Spleen (tissue), 11 donors: ENCODE data around the gene RBBP8NL. TPM values are rescaled to one million over a fixed set of nuclear protein-coding genes. Genes with fewer than 3 reads are reported as not detected.
"Not testable (repeated sequence)": the region's sequence is repeated elsewhere in the genome, so short reads cannot be mapped to it uniquely, and the experiment has no call there.

Experiments used
- DNase-seq: peaks from one replicate; pipeline ENCODE4 v3.0.0-alpha.2; 2020
- H3K27ac ChIP-seq, 8 donors: fragments of 200-600 bp; sonication (generic) in 7 of 8; 1 replicate in 4 of 8; 2 replicates in 4 of 8; pipeline versions ENCODE4 v1.5.0 to v1.8.0; 2016 to 2021; ENCODE audit warnings: inconsistent platforms in 4 of 8, mild to moderate bottlenecking in 4 of 8, moderate library complexity in 1 of 8
- H3K27me3 ChIP-seq, 7 donors: fragments of 200-600 bp; sonication (generic) in 6 of 7; replicated peaks in 1 of 7; 1 replicate in 4 of 7; 2 replicates in 3 of 7; pipeline versions ENCODE4 v1.5.0 to v1.8.0; 2016 to 2021; ENCODE audit warnings: inconsistent platforms in 3 of 7, mild to moderate bottlenecking in 1 of 7
- H3K36me3 ChIP-seq, 6 donors: fragments of 200-600 bp; sonication (generic) in 5 of 6; 1 replicate in 4 of 6; 2 replicates in 2 of 6; pipeline versions ENCODE4 v1.5.0 to v1.8.0; 2016 to 2021; ENCODE audit warnings: inconsistent platforms in 2 of 6
- H3K4me1 ChIP-seq, 6 donors: fragments of 200-600 bp; sonication (generic) in 5 of 6; 1 replicate in 3 of 6; 2 replicates in 3 of 6; pipeline versions ENCODE4 v1.5.0 to v1.8.0; 2016 to 2021; ENCODE audit warnings: inconsistent platforms in 3 of 6
- H3K4me3 ChIP-seq, 8 donors: fragments of 200-600 bp; sonication (generic) in 7 of 8; 1 replicate in 4 of 8; 2 replicates in 4 of 8; pipeline versions ENCODE4 v1.5.0 to v1.8.0; 2016 to 2021; ENCODE audit warnings: inconsistent platforms in 4 of 8, mild to moderate bottlenecking in 4 of 8, moderate library complexity in 2 of 8
- H3K9me3 ChIP-seq, 8 donors: fragments of 200-600 bp; sonication (generic) in 7 of 8; 1 replicate in 4 of 8; 2 replicates in 4 of 8; pipeline versions ENCODE4 v1.5.0 to v1.8.0; 2016 to 2021; ENCODE audit warnings: inconsistent platforms in 4 of 8
- POLR2A ChIP-seq, 3 donors: fragments of 450-650 bp; IDR thresholded peaks; one replicate each; pipeline ENCODE4 v1.5.1; 2017; ENCODE audit warnings: antibody characterized with exemption in 3 of 3, mild to moderate bottlenecking in 1 of 3
- POLR2AphosphoS5 ChIP-seq, 3 donors: sonication (generic); formaldehyde crosslinking; IDR thresholded peaks; one replicate each; pipeline ENCODE4 v1.5.1; 2017; ENCODE audit warnings: antibody characterized with exemption in 3 of 3
- WGBS, 5 donors: extraction: QIAGEN DNeasy Blood & Tissue Kit in 3 of 5; methylation state at CpG; one replicate each; pipeline versions ENCODE4 v1.1.5 to v1.1.7; 2013 to 2018; 5-methylcytosine and 5-hydroxymethylcytosine counted together
- intact Hi-C: fragments of 100-400 bp; cut with DNase I; formaldehyde crosslinking; loops from one replicate; pipeline ENCODE4 v1.15.0; 2023; ENCODE audit warnings: low total_unique reads
- polyA plus RNA-seq, 3 donors: library from polyadenylated mRNA; stranded (reverse); fragments of 200-250 nt; gene quantifications; one replicate each; pipeline ENCODE4 v1.2.1, GENCODE V29; 2013
- total RNA-seq, 7 donors: library from RNA; depleted of rRNA in 3 of 7; stranded (reverse); fragments of >200 nt in 3 of 7; fragmentation: NEBNext Ultra II Directional in 4 of 7; extraction: Animal tissue kit (Norgen Biotek cat#: 25700) in 4 of 7; gene quantifications; one replicate each; pipeline versions ENCODE4 v1.1.0 to v1.2.1, GENCODE V29; 2016 to 2021
- TF ChIP-seq, protein P1 (sequence below), 11 experiments: fragments of 200-600 bp in 7 of 11; fragments of 450-650 bp in 4 of 11; sonication (generic) in 4 of 11; IDR thresholded peaks in 8 of 11; conservative IDR thresholded peaks in 3 of 11; 1 replicate in 7 of 11; 2 replicates in 4 of 11; pipeline versions ENCODE4 v1.4.0 to v1.8.0; 2016 to 2021; ENCODE audit warnings: antibody characterized with exemption in 11 of 11, inconsistent platforms in 4 of 11, mild to moderate bottlenecking in 1 of 11
- donor health status: healthy with polysubstance abuse.
- donor health status: DM: no; HTN: no; CAD: no; lungs with moderate emphysema.
- donor health status: DM: no; HTN: no; CAD: no.
- donor health status: Bipolar disorder and iron deficiency.
- donor health status: healthy.
- donor health status: DM: no; HTN: no; CAD: no.
- donor health status: DM: yes; HTN: yes; CAD: no.

RBBP8NL gene
- total and polyA plus RNA-seq, 10 donors, result 0.03 TPM; not detected in 9

DNA sequence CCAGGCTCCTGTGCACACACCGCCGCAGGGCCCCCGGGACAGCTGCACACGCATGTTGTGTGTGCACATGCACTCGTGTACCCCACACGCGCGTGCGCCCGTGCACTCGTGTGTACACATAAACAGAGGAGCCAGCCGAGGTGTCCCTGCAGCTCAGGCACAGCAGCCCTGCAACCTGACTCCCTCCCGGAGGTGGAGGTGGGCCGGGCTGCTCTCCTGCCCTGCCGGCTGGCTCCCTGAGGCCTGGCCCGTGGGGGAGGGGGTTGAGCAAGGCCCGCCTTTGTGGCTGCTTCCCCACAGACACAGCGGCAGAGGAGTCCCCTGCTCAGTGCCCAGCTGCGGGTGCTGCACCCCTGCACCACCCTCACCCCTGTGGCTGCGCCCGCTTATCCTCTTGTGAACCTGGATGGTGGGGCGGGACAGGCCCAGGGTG is 624 bp downstream of the RBBP8NL start:
- peaks cover 0 to 74% (median 20%) of the 10 kb centered on the region in 7 donors for H3K27me3 ChIP-seq
- H3K4me3 ChIP-seq, result no peak overlapping the region
- DNase-seq, result no peak
- no peaks in the 10 kb centered on the region for H3K9me3 ChIP-seq
- no peak overlapping the region for H3K27ac ChIP-seq
- intact Hi-C loops, result no loop called here
- no peaks in the 10 kb centered on the region for H3K36me3 ChIP-seq
- 48 to 85% (median 63%) methylated on average over 12 to 22 of the region's 22 CpGs for WGBS, 5 donors
- no peaks in the 10 kb centered on the region for H3K4me1 ChIP-seq
- no peak for TF ChIP-seq POLR2A (IDR thresholded peaks at IDR 0.05)
- TF ChIP-seq, protein P1, sequence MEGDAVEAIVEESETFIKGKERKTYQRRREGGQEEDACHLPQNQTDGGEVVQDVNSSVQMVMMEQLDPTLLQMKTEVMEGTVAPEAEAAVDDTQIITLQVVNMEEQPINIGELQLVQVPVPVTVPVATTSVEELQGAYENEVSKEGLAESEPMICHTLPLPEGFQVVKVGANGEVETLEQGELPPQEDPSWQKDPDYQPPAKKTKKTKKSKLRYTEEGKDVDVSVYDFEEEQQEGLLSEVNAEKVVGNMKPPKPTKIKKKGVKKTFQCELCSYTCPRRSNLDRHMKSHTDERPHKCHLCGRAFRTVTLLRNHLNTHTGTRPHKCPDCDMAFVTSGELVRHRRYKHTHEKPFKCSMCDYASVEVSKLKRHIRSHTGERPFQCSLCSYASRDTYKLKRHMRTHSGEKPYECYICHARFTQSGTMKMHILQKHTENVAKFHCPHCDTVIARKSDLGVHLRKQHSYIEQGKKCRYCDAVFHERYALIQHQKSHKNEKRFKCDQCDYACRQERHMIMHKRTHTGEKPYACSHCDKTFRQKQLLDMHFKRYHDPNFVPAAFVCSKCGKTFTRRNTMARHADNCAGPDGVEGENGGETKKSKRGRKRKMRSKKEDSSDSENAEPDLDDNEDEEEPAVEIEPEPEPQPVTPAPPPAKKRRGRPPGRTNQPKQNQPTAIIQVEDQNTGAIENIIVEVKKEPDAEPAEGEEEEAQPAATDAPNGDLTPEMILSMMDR (IDR thresholded peaks at IDR 0.05 in 8 of 11, conservative IDR thresholded peaks at IDR 0.05 in 3 of 11), result no peak
- TF ChIP-seq POLR2AphosphoS5 (IDR thresholded peaks at IDR 0.05), result no peak

GRCh38 chr20:62426059-62426348 is 1.3 kb downstream of the RBBP8NL start:
- peaks cover 0 to 74% (median 20%) of the 10 kb centered on the region in 7 donors for H3K27me3 ChIP-seq
- H3K9me3 ChIP-seq, intact Hi-C loops, H3K4me1 ChIP-seq, H3K27ac ChIP-seq, H3K4me3 ChIP-seq, H3K36me3 ChIP-seq, DNase-seq: not testable (repeated sequence)
- WGBS, 5 donors, result 95 to 100% (median 98%) methylated on average over 4 of the region's 4 CpGs

DNA sequence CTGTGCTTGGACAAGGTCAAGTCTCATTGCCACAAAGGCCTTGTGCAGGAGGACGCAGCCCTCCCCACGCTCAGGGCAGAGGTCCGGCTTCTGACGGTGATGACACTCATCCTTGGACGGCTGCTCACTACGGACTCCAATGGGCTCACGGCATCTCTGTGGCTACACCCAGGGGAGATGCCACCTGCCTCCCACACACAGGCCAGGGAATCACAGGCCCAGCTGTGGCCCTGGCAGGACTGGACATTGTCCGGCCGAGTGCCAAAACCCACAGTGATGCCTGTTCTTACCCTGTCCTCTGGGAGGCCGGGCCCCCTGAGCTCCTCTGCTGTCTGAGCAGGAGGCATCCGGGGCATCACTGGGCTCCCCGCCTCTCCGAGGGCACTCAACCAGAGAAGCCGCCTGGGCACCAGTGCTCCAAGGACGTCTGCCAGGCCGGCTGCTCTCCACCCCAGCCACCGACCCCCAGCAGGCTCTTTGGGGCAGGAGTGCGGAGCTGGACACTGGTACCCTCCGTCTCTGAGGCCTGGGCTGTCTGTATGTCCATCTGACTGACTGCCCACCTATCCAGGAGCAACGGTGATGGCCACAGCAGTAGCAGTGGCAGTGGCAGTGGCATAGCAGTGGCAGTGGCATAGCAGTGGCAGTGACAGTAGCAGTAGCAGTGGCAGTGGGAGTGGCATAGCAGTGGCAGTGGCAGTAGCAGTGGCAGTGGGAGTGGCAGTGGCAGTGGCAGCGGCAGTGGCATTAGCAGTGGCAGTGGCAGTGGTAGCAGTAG is 1.9 kb downstream of the RBBP8NL start:
- Histone ChIP-seq H3K9me3 (no peaks in the 10 kb centered on the region), H3K36me3 (no peaks in the 10 kb centered on the region), H3K4me1 (no peaks in the 10 kb centered on the region), H3K27me3 (peaks cover 0 to 71% (median 20%) of the 10 kb centered on the region in 7 donors), H3K27ac (no peak overlapping the region), H3K4me3 (no peak overlapping the region)
- intact Hi-C loops, result no loop called here
- no peak for DNase-seq
- 83 to 91% (median 89%) methylated on average over 18 to 21 of the region's 21 CpGs for WGBS, 5 donors
- no peak for TF ChIP-seq POLR2AphosphoS5 (IDR thresholded peaks at IDR 0.05)
- TF ChIP-seq, protein P1 (IDR thresholded peaks at IDR 0.05 in 8 of 11, conservative IDR thresholded peaks at IDR 0.05 in 3 of 11), result no peak
- TF ChIP-seq POLR2A (IDR thresholded peaks at IDR 0.05), result no peak

- no peak for DNase-seq
- Histone ChIP-seq H3K4me3 (no peak overlapping the region), H3K27ac (no peak overlapping the region), H3K4me1 (no peaks in the 10 kb centered on the region), H3K36me3 (no peaks in the 10 kb centered on the region), H3K9me3 (no peaks in the 10 kb centered on the region), H3K27me3 (peaks cover 0 to 65% (median 20%) of the 10 kb centered on the region in 7 donors)
- TF ChIP-seq POLR2A (IDR thresholded peaks at IDR 0.05) (no peak), POLR2AphosphoS5 (IDR thresholded peaks at IDR 0.05) (no peak)
- TF ChIP-seq, protein P1 (IDR thresholded peaks at IDR 0.05 in 8 of 11, conservative IDR thresholded peaks at IDR 0.05 in 3 of 11), result no peak
- 54 to 75% (median 63%) methylated on average over 12 to 23 of the region's 23 CpGs for WGBS, 5 donors
- intact Hi-C loops, result no loop called here
Measured at GRCh38 chr20:62424249-62425107, 2.9 kb downstream of the RBBP8NL start.
